Activated CD8-positive, alpha-beta T cell treated with anti-CD3 and anti-CD28 coated beads for 36 hours (primary cell): ENCODE measurements around the gene RPL19. TPM values are rescaled to one million over a fixed set of nuclear protein-coding genes. Genes with fewer than 3 reads are reported as not detected.
"Not testable (repeated sequence)": the region's sequence is repeated elsewhere in the genome, so short reads cannot be mapped to it uniquely, and the experiment has no call there.

Source experiments
- ATAC-seq: fragments of 200-7000 bp; cut with Tn5 transposase; one replicate; pipeline ENCODE4 v1.10.0; 2021; ENCODE audit warnings: mild to moderate bottlenecking, moderate library complexity
- CTCF ChIA-PET: fragments of 350-600 bp; sonication (Branson Sonifier 250); formaldehyde crosslinking; loops from one replicate; lab custom pipeline; 2021; ENCODE audit warnings: antibody characterized with exemption; lab: Charles Lee
- POLR2A ChIA-PET: fragments of 350-600 bp; sonication (Branson Sonifier 250); formaldehyde crosslinking; loops from one replicate; lab custom pipeline; 2021; ENCODE audit warnings: antibody characterized with exemption; lab: Charles Lee
- DNase-seq: peaks from one replicate; pipeline ENCODE4 v3.0.0-alpha.2; 2020
- H3K27ac Mint-ChIP-seq: one replicate; pipeline ENCODE4 v1.8.0; 2021; ENCODE audit warnings: mild to moderate bottlenecking, mixed read lengths
- H3K27me3 Mint-ChIP-seq: one replicate; pipeline ENCODE4 v1.8.0; 2021; ENCODE audit warnings: mixed read lengths
- H3K36me3 Mint-ChIP-seq: one replicate; pipeline ENCODE4 v1.8.0; 2021; ENCODE audit warnings: low read depth, mixed read lengths
- H3K4me1 Mint-ChIP-seq: one replicate; pipeline ENCODE4 v1.8.0; 2021; ENCODE audit warnings: low read depth, mixed read lengths
- H3K4me3 Mint-ChIP-seq: one replicate; pipeline ENCODE4 v1.8.0; 2021; ENCODE audit warnings: mild to moderate bottlenecking, moderate library complexity, mixed read lengths
- H3K9me3 Mint-ChIP-seq: one replicate; pipeline ENCODE4 v1.8.0; 2021; ENCODE audit warnings: mixed read lengths
- intact Hi-C: fragments of 100-400 bp; cut with micrococcal nuclease; formaldehyde crosslinking; loops from one replicate; pipeline ENCODE4 v1.10.0; 2022
- total RNA-seq, 2 experiments: library from RNA; stranded (reverse); gene quantifications; one replicate each; pipeline ENCODE4 v1.2.3, GENCODE V29; 2021
- TF ChIP-seq, protein P1 (sequence below): fragments of 200-600 bp; IDR thresholded peaks from one replicate; pipeline ENCODE4 v1.8.0; 2022; ENCODE audit warnings: antibody characterized with exemption, mild to moderate bottlenecking

Gene RPL19
- total RNA-seq, 2 experiments from 2014 or later: 3,130 to 3,175 TPM

DNA sequence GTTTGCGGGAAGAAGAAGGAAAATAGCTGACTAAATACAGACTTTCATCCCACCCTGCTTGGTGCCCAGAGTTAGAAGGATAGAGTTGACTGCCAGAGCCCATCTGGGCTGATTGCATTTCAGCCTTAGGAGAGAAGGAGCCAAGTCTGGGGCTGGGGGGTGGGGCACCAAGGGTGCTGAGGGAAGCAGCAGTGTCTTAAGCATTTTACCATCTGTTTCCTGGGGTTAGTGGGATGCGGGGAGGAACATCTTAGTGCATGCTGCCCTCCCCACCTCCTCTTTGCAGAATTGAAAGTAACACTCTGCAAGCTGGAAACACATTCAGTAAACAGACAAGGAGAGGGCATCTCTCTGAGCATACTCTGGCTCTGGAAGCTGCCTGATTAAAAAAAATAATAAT lies 32.6 kb upstream of the RPL19 start:
- no peak for DNase-seq
- H3K27ac Mint-ChIP-seq: no peak overlapping the region
- H3K36me3 Mint-ChIP-seq: no peaks in the 10 kb centered on the region
- intact Hi-C loops: no loop called here
- TF ChIP-seq, protein P1, sequence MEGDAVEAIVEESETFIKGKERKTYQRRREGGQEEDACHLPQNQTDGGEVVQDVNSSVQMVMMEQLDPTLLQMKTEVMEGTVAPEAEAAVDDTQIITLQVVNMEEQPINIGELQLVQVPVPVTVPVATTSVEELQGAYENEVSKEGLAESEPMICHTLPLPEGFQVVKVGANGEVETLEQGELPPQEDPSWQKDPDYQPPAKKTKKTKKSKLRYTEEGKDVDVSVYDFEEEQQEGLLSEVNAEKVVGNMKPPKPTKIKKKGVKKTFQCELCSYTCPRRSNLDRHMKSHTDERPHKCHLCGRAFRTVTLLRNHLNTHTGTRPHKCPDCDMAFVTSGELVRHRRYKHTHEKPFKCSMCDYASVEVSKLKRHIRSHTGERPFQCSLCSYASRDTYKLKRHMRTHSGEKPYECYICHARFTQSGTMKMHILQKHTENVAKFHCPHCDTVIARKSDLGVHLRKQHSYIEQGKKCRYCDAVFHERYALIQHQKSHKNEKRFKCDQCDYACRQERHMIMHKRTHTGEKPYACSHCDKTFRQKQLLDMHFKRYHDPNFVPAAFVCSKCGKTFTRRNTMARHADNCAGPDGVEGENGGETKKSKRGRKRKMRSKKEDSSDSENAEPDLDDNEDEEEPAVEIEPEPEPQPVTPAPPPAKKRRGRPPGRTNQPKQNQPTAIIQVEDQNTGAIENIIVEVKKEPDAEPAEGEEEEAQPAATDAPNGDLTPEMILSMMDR: no peak
- CTCF ChIA-PET: interaction anchor here (1.1 to 8.1 kb wide), 8 partner anchors 7 to 184 kb away, joined by 3 to 151 read pairs (median 14); partner anchors contain the start of gene PLXDC1
- ATAC-seq: no peak
- no peak overlapping the region for H3K4me3 Mint-ChIP-seq
- POLR2A ChIA-PET: interaction anchor here (1.8 to 4.0 kb wide), 2 partner anchors 15 to 32 kb away, joined by 9 to 32 read pairs; partner anchors contain the start of genes PLXDC1 and RPL19
- H3K4me1 Mint-ChIP-seq: peaks cover 14% of the 10 kb centered on the region
- peaks cover 3% of the 10 kb centered on the region for H3K9me3 Mint-ChIP-seq
- peaks cover 12% of the 10 kb centered on the region for H3K27me3 Mint-ChIP-seq

DNA sequence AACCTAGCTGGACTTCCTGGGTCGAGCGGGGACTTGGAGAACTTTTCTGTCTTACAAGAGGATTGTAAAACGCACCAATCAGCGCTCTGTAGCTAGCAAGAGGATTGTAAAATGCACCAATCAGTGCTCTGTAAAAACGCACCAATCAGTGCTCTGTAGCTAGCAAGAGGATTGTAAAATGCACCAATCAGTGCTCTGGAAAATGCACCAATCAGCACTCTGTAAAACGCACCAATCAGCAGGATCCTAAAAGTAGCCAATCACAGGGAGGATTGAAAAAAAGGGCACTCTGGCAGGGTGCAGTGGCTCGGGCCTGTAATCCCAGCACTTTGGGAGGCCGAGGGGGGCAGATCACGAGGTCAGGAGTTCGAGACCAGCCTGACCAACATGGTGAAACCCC lies 31.6 kb upstream of the RPL19 start:
- not testable (repeated sequence) for H3K27ac Mint-ChIP-seq

DNA sequence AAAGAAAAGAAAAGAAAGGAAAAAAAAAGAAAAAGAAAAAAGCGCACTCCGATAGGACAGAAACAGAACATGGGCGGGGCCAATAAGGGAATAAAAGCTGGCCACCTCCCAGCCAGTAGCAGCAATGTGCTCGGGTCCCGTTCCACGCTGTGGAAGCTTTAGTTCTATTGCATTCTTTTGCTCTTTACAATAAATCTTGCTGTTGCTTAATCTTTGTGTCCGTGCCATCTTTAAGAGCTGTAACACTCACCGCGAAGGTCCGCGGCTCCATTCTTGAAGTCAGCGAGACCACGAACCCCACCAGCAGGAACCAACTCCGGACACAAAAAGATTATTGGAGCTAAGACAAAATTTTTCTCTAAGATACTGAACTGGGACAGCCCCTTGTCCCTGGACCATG lies 31.0 kb upstream of the RPL19 start:
- H3K9me3 Mint-ChIP-seq: peaks cover 3% of the 10 kb centered on the region
- DNase-seq (no peak), ATAC-seq (no peak)
- POLR2A ChIA-PET: interaction anchor here (0.8 to 1.0 kb wide), 2 partner anchors 32 to 292 kb away, joined by 3 read pairs; partner anchors contain the start of gene CDK12
- intact Hi-C loops: no loop called here
- H3K4me1 Mint-ChIP-seq: peaks cover 19% of the 10 kb centered on the region
- H3K4me3 Mint-ChIP-seq: no peak overlapping the region
- TF ChIP-seq, protein P1: no peak
- H3K27me3 Mint-ChIP-seq: peaks cover 12% of the 10 kb centered on the region
- H3K36me3 Mint-ChIP-seq: no peaks in the 10 kb centered on the region
- H3K27ac Mint-ChIP-seq: no peak overlapping the region
- CTCF ChIA-PET: interaction anchor here (1.1 to 8.1 kb wide), 4 partner anchors 15 to 186 kb away, joined by 4 to 99 read pairs (median 6); partner anchors contain the start of gene PLXDC1

More for the DNA sequence above, 31.6 kb upstream of the RPL19 start:
- Mint-ChIP-seq H3K27me3 (peaks cover 12% of the 10 kb centered on the region), H3K4me1 (peaks cover 19% of the 10 kb centered on the region)
- intact Hi-C loops, H3K36me3 Mint-ChIP-seq, H3K9me3 Mint-ChIP-seq, H3K4me3 Mint-ChIP-seq, ATAC-seq, DNase-seq: not testable (repeated sequence)
- CTCF ChIA-PET: interaction anchor here (1.1 to 8.1 kb wide), 6 partner anchors 6 to 69 kb away, joined by 3 to 151 read pairs (median 14); partner anchors contain the start of gene PLXDC1
- POLR2A ChIA-PET: interaction anchor here (0.8 to 1.0 kb wide), 2 partner anchors 33 to 293 kb away, joined by 3 read pairs; partner anchors contain the start of gene CDK12

DNA sequence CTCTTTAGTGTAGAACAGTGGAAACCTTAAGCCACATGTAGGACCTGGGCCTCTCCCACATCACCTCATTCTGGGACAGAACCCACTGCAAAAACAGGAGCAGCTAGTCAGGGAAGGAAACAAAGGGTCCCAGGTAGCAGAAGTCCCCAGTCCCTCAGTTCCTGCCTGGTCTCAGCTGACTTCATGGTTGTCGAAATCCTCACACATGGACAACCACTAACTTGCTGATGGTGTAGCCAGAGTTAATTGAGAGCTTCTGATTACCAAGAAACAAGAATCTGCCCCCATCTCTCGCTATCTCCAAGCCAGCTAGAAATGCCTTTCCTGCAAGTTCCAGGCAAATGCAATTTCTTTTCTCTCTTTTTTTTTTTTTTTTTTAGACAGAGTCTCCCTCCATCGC lies 30.6 kb upstream of the RPL19 start:
- Mint-ChIP-seq H3K4me3 (no peak overlapping the region), H3K9me3 (peaks cover 3% of the 10 kb centered on the region), H3K27ac (no peak overlapping the region), H3K4me1 (peaks cover 19% of the 10 kb centered on the region), H3K36me3 (no peaks in the 10 kb centered on the region), H3K27me3 (peaks cover 12% of the 10 kb centered on the region)
- ChIA-PET CTCF (interaction anchor here (1.1 to 8.1 kb wide), 4 partner anchors 16 to 186 kb away, joined by 4 to 99 read pairs (median 6); partner anchors contain the start of gene PLXDC1), POLR2A (no interaction called here)
- DNase-seq (no peak), ATAC-seq (no peak)
- TF ChIP-seq, protein P1: no peak
- intact Hi-C loops: no loop called here

DNA sequence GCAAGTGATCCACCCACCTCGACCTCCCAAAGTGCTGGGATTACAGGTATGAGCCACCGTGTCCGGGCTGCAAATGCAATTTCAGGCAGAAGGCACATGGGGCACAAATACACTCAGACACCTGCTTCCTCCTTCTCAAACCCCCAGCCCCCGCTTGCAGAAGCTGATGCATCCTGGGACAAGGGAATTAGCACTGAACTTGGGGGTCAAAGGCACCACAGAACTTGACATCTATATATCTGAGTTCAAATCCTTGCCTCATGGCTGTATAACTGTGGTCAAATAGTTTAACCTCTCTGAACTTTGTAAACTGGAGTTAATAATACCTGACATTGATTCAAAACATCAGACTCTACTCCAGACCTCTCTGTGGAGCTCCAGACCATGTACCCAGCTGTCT lies 30.0 kb upstream of the RPL19 start:
- Mint-ChIP-seq H3K4me3 (no peak overlapping the region), H3K27ac (no peak overlapping the region), H3K27me3 (peaks cover 12% of the 10 kb centered on the region), H3K9me3 (peaks cover 3% of the 10 kb centered on the region), H3K4me1 (peaks cover 21% of the 10 kb centered on the region), H3K36me3 (peaks cover 2% of the 10 kb centered on the region)
- no peak for DNase-seq
- ChIA-PET CTCF (interaction anchor here (1.2 to 8.1 kb wide), 3 partner anchors 16 to 187 kb away, joined by 4 to 99 read pairs (median 9); partner anchors contain the start of gene PLXDC1), POLR2A (interaction anchor here (0.7 kb wide), 2 partner anchors 17 to 156 kb away, joined by 3 read pairs; no protein-coding TSS in a partner anchor)
- ATAC-seq: no peak
- TF ChIP-seq, protein P1: no peak
- intact Hi-C loops: no loop called here
